Fibroblast of pulmonary artery (primary cell): ENCODE data around the gene RPS29.

Experiments
- DNase-seq: peaks from one replicate; pipeline ENCODE4 v3.0.0-alpha.2; 2010; ENCODE audit warnings: low read depth
- H3K4me3 ChIP-seq: replicated peaks from 2 replicates; pipeline ENCODE4 v1.5.1; 2011; ENCODE audit warnings: low read depth, mild to moderate bottlenecking, control low read depth, low read length, moderate library complexity
- TF ChIP-seq, protein P1 (sequence below): IDR thresholded peaks from 2 replicates; pipeline ENCODE4 v1.5.1; 2011; ENCODE audit warnings: mild to moderate bottlenecking, control low read depth, low read length, inconsistent platforms; ENCODE audit errors: missing control alignments

The RPS29 gene

DNA sequence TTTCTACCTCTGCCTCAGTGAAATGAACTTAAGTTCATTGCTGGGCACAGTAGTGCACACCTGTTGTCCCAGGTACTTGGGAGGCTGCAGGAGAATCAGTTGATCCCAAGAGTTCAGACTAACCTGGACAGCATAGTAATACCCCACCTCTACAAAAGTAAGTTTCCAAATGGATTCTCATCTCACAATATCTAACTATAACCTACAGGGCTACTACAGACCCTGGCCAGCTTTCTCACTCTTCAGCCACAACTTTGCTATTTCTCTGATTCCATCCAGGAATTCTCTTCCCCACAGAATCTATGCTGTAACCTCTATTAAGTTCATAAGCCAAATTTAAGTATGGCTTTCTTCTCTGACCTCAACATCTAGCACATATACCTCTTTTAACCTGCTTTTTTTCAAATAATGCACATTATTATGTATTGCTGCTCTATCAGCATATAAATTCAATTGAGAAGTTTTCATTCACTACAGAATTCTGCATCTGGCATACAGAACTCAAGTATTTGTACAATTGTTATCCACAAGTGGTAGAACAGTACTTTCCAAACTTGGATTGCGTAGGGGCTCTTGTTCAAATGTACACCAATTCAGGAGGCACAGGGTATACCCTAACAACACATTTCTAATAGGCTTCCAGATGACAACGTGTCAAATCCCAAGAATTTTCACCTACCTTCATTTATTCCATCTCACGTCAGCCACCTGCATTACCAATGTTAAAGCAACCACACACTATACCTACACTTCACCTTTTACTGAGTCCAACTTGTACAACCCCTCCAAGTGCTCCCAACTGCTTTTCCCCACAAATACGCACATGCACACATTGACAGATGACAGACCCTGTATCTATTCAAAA lies 3.8 kb downstream of the RPS29 start:
- no peak for DNase-seq
- H3K4me3 ChIP-seq, result no peak overlapping the region
- TF ChIP-seq, protein P1, sequence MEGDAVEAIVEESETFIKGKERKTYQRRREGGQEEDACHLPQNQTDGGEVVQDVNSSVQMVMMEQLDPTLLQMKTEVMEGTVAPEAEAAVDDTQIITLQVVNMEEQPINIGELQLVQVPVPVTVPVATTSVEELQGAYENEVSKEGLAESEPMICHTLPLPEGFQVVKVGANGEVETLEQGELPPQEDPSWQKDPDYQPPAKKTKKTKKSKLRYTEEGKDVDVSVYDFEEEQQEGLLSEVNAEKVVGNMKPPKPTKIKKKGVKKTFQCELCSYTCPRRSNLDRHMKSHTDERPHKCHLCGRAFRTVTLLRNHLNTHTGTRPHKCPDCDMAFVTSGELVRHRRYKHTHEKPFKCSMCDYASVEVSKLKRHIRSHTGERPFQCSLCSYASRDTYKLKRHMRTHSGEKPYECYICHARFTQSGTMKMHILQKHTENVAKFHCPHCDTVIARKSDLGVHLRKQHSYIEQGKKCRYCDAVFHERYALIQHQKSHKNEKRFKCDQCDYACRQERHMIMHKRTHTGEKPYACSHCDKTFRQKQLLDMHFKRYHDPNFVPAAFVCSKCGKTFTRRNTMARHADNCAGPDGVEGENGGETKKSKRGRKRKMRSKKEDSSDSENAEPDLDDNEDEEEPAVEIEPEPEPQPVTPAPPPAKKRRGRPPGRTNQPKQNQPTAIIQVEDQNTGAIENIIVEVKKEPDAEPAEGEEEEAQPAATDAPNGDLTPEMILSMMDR, result no peak

DNA sequence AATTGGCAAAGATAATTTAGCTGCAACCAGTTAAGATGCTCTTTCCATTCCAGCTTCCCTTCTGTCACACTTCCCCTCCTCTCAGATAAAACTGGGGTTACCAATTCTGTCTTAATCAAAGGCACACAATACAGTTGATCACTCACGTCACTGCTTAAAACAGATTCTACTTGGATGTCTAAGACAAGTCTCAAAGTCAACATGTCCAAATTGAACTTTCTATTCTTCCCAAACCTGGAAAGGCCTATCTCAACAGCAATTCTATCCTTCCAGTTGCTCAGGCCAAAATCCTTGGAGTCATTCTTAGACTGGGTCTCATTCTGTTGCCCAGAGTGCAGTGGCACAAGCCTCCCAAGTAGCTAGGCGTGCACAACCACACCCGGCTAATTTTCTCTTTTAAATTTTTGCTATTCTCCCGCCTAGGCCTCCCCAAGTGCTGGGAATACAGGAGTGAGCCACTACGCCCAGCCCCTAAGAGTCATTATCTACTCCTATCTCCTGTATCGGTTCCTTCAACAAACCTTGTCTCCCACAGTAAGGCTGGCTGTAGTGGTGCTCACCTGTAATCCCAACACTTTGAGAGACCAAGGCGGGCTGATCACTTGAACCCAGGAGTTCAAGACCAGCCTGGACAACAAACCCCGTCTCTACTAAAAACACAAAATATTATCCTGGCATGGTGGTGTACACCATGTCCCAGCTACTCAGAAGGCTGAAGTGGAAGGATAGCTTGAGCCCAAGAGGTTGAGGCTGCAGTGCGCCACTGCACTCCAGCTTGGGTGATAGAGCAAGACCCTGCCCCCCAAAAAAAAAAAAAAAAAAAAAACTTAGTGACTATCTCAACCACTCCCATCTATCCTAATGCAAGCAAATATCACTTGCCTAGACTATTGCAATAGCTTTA lies 4.7 kb downstream of the RPS29 start:
- H3K4me3 ChIP-seq, result no peak overlapping the region
- DNase-seq, result no peak
- TF ChIP-seq, protein P1, result no peak

DNA sequence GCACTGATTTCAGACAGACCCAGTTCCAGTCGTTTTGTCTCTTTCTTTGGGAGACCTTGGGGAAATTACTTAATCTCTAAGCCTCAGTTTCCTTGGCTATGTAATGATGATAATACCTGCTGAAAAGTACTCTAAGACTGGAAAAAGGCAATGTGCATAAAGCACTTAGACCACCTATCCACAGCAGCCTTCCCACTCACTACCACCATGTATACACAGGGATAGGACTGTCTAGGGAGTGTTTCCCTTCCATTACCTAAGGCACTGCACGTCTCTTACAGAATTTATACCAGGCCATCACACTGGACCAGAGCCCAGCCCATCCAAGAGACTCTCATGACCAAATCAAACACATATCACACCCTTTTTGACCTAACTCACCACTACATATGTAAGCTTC lies 6.3 kb downstream of the RPS29 start:
- TF ChIP-seq, protein P1, result no peak
- no peak for DNase-seq
- H3K4me3 ChIP-seq, result no peak overlapping the region

DNA sequence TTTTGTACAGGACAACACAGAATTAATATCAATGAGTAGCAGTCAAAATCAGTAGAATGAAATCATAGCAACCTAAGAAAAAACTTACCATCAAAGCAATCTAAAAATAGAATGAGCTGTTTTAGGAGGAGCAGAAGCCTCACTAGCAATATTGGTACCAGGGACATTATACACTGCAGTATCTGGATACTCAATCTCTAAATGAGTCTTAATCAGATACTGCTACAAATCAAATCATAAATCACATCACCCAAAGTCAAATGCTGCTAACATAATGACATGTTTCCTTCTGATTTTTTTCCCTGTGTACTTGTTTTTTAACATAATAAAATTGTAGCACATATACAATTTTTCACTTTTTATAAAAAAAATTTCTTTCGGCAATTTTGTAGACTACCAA lies 8.0 kb downstream of the RPS29 start:
- TF ChIP-seq, protein P1, result no peak
- no peak for DNase-seq
- H3K4me3 ChIP-seq, result no peak overlapping the region

DNA sequence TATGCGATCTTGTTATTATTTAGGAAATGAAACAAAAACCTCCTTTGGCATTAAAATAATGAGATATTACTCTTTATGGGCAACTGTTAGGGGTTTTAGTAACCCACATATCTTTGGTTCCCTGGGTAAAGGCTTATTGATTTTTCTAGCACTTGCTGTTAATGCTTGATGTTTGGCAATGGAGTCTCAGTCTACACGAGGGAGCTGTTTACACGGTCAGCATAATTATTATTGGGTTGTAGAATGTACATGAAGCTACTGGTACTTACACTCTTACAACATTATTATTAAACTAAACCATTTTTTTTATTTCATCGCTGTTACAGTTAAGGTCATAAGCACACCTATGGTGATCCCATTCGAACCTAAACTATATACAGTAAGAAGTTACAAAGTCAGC lies 12.1 kb downstream of the RPS29 start:
- TF ChIP-seq, protein P1, result no peak
- DNase-seq, result no peak
- no peak overlapping the region for H3K4me3 ChIP-seq

DNA sequence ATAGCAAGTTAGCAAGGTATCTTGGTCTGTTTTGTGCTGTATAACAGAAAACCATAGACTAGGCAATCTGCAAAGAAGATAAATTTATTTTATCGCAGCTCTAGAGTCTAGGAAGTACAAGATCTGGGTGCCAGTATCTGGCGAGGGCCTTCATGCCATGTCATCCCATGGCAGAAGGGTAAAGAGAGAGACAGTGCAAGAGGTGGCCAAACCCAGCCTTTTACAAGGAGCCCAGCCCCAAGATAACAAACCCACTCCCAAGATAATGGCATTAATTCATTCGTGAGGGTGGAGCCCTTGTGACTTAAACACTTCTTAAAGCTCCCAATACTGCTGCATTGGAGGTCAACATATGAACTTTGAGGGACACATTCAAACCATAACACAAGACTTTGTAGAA lies 16.9 kb downstream of the RPS29 start:
- no peak for DNase-seq
- no peak overlapping the region for H3K4me3 ChIP-seq
- TF ChIP-seq, protein P1, result no peak
